Mononuclear cell (primary cell): Measurements from ENCODE around the gene PELI3. TPM values are rescaled to one million over a fixed set of nuclear protein-coding genes. Genes with fewer than 3 reads are reported as not detected.
A peak's percentile ranks its signal among the peaks of the same experiment; 100 is the strongest.
"Not testable (repeated sequence)": the region's sequence is repeated elsewhere in the genome, so short reads cannot be mapped to it uniquely, and the experiment has no call there.

Experiments used
- H3K27me3 ChIP-seq: 2 replicates; pipeline ENCODE4 v1.6.0; 2011; ENCODE audit warnings: low read length, control low read depth; ENCODE audit not compliant: insufficient read depth
- H3K4me1 ChIP-seq: 2 replicates; pipeline ENCODE4 v1.5.1; 2011; ENCODE audit warnings: mild to moderate bottlenecking, low read length, control low read depth; ENCODE audit not compliant: insufficient read depth
- H3K4me3 ChIP-seq: 2 replicates; pipeline ENCODE4 v1.5.1; 2011; ENCODE audit warnings: mild to moderate bottlenecking, low read length, moderate library complexity
- H3K9me3 ChIP-seq: 2 replicates; pipeline ENCODE4 v1.5.1; 2011; ENCODE audit warnings: low read depth, mild to moderate bottlenecking, control low read depth, low read length
- total RNA-seq: library from RNA; depleted of rRNA; stranded (reverse); fragments of >200 nt; gene quantifications from one replicate; pipeline ENCODE4 v1.2.3, GENCODE V29; 2012

PELI3 gene, protein sequence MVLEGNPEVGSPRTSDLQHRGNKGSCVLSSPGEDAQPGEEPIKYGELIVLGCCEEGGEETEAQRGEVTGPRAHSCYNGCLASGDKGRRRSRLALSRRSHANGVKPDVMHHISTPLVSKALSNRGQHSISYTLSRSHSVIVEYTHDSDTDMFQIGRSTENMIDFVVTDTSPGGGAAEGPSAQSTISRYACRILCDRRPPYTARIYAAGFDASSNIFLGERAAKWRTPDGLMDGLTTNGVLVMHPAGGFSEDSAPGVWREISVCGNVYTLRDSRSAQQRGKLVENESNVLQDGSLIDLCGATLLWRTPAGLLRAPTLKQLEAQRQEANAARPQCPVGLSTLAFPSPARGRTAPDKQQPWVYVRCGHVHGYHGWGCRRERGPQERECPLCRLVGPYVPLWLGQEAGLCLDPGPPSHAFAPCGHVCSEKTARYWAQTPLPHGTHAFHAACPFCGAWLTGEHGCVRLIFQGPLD
- 9.8 TPM for total RNA-seq

DNA sequence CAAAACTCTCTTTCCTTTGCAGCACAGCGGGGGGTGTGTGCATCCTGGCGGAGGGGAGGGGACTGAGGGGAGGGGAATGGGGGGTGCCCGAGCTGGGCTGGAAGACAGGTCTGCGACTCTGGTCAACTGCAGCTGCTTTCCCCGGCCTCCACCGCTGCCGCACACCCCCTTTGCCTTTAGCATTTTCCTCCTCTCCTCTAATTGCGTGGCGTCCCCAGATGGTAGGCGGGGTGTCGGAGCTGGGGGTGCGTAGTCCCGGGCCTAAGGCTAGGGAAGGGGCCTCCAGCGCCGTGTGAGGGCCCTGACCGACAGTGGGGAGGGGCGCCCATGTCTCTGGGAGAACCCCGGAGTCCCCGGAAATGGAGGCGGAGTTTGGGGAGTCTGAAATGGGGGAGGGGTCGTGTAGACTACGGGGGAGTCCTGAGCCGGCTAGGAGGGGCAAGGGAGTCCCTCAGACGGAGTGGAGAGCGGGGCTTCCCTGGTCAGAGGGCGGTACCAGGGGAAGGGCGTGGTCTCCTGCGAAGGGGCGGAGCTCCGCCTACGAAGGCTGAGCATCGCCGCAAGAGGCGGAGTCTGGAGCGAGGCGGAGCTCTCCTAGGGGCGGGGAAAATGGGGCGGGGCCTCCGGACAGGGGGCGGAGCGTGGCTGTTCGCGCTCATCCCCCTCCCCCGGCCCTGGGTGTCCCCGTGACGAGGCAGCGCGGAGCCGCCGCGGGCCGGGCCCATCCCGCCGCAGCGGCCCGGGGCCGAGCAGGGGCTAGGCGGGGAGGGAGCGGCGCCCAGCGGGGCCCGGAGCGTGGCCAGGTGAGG is at the start of gene PELI3:
Gene PELI3 (plus strand): TSS at position 681 of the 809 bp plus-strand sequence. CDS start 1,224 bp downstream, outside the sequence.
- Histone ChIP-seq H3K4me3 (peak within 1 kb of the TSS; percentile 52), H3K9me3 (no peaks in the 10 kb centered on the region), H3K27me3 (no peaks in the 10 kb centered on the region), H3K4me1 (peaks cover 32% of the 10 kb centered on the region)

DNA sequence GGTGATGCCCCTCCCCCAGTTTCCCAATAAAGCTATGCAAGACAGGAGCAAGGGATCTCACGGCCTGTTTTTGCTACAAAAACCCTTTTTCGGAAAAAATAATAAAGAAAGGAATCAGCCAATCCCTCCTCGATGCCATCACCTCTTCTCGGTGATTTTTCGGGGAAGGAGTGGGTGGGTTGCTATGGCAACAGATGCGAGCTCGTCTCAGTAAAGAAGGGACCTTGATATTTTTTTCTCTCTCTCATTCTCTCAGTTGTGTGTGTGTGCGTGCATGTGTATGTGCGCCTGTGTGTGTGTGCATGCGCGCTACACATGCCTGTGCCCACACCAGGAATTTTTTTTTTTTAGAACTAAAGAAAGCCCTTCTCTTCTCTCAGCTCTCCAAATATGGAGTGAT is 49.7 kb upstream of the PELI3 start:
- Histone ChIP-seq H3K4me1 (no peaks in the 10 kb centered on the region), H3K9me3 (no peaks in the 10 kb centered on the region), H3K27me3 (peaks cover 37% of the 10 kb centered on the region), H3K4me3 (no peak overlapping the region)

DNA sequence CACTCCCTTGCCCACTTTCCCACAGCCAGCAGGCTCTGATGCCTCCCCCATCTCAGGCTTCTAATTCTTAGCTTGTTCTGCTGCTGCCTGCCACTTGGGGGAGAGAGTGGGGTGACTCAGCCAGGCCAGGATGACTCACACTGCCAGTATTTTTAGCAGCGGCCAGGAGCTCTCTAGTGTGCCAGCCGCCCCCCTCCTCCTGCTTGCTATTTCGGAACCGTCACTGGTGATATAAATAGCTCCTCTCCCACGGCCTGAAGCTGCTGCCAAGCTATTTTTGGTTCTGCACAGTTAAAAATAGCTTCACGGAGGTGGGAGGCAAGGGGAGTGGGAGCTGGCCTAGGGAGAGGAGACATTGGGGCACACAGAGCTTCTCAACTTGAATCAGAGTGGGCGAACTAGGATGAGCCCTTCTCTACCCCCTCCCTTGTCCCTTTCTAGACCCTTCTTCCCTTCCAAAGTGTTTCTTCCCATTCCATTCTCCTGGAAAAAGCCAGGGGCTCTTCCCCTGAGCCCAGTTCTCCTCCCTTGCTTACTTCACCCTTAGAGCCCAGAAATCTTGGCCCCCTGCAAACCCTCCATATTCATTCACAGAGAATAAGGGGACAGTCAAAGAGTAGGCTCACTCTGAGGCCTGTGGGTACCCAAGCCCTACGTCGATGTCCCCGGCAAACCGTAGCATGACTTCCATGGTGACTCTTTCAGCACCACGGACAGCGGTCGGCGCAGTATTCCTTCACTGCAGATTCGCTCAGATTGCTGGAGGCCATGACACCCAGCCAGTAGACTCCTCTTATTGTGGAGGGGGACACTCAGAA is 48.3 kb upstream of the PELI3 start:
- H3K27me3 ChIP-seq: peaks cover 37% of the 10 kb centered on the region

DNA sequence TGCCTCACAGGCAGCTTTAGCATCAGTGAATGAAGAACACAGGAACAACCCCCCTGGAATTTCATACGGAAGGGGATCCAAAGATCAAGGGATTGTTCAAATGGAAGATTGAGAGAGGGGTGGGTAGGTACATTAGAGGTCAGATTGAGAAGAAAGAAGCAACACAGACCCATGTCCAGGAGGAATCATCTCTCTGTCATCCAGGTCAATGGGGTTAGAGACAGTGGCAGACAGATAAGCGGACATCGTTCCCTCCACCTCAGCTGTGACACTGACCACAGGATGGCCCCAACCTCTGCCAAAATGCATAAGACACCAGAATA is 47.8 kb upstream of the PELI3 start:
- Histone ChIP-seq H3K4me3 (no peak overlapping the region), H3K9me3 (no peaks in the 10 kb centered on the region), H3K27me3 (peaks cover 37% of the 10 kb centered on the region), H3K4me1 (no peaks in the 10 kb centered on the region)

More for the DNA sequence above, 48.3 kb upstream of the PELI3 start:
- H3K4me3 ChIP-seq: no peak overlapping the region
- no peaks in the 10 kb centered on the region for H3K4me1 ChIP-seq
- no peaks in the 10 kb centered on the region for H3K9me3 ChIP-seq

DNA sequence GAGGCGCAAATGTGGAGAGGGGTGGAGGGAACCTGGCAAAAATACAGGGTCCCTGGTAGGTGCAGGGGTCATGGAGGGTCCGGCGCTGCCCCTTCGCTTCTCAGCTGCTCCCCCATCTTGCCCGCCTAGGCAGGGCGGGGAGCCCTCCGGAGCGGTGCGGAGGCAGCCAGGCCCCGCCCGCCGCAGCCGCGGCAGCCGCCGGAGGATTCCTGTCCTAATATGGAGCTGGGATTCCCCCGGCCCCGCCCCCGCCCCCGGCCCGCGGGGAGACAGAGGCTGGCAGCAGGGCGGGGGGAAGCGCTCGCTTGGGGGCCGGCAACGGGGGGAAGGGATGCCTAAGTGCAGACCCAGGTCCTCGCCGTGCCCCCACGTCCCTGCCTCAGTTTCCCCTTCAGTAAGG is 46.9 kb upstream of the PELI3 start:
- Histone ChIP-seq H3K9me3 (no peaks in the 10 kb centered on the region), H3K27me3 (peaks cover 36% of the 10 kb centered on the region), H3K4me1 (no peaks in the 10 kb centered on the region), H3K4me3 (no peak overlapping the region)

DNA sequence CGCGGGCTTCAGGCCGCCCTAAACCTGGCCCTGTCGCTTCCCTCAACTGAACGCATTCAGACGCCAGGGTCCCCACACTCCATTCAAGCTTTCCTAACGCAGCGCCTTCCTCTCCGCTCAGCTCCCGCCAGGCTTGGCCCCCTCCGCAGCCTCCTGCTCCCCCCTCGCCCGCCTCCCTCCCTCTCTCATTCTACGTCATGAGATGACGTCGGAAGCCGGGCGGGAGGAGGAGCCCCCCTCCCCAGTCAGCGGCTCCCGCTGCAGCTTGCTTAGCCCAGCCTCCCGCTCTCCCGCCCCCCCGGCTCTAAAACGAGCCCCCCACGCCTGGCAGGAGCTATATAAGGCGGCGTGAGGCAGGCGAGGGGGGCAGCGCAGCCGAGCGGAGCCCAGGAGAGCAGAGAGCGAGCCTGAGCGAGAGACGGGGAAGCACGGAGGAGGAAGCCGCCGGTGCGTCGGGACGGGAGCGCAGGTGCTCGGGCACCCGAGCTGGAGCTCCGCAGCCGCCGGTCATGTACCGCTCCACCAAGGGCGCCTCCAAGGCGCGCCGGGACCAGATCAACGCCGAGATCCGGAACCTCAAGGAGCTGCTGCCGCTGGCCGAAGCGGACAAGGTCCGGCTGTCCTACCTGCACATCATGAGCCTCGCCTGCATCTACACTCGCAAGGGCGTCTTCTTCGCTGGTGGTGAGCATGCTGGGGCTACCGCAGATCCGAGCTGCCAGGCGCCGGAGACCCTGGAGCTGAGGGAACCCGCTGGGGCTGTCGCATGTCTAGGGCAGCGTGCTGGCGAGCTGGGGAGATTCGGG is 45.8 kb upstream of the PELI3 start, which contains the start of gene NPAS4:
Gene NPAS4 (plus strand): TSS at position 365 of the 806 bp plus-strand sequence. CDS start 145 bp downstream, at position 510.
- Histone ChIP-seq H3K4me1 (no peaks in the 10 kb centered on the region), H3K9me3 (no peaks in the 10 kb centered on the region), H3K4me3 (no peak within 1 kb of the TSS), H3K27me3 (peaks cover 30% of the 10 kb centered on the region)

DNA sequence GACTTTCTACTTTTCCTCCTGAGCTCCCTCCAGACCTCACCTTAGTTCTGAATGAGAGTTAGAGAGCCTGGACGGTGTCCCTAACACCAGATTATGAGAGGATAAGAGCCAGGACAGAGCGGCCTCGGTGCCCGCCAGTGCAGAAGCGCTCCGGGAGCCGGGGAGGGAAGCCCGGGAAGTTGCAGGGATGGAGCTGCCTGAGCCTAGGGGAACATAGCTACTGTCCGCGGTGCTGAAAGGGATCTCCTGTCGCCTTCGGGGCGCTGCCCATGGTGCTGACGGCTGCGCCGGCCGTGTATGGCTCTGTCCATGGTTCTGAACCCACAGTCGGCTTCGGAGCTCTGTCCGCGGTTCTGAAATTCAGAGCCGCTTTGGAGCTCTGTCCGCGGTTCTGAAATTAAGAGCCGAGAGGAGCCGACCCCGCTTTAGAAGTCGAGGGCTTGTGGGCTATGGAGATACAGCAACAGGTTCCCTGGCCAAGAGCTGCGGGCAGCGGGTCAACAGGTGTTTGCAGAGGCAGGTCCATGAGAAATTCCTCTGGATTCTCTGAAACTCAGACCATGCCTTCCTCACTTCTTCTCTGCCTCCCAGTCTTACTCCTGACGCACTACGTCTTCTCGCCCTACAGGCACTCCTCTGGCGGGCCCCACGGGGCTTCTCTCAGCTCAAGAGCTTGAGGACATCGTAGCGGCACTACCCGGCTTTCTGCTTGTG is 45.1 kb upstream of the PELI3 start:
- H3K27me3 ChIP-seq: peaks cover 29% of the 10 kb centered on the region
- no peaks in the 10 kb centered on the region for H3K4me1 ChIP-seq
- H3K9me3 ChIP-seq: no peaks in the 10 kb centered on the region
- H3K4me3 ChIP-seq: no peak overlapping the region

DNA sequence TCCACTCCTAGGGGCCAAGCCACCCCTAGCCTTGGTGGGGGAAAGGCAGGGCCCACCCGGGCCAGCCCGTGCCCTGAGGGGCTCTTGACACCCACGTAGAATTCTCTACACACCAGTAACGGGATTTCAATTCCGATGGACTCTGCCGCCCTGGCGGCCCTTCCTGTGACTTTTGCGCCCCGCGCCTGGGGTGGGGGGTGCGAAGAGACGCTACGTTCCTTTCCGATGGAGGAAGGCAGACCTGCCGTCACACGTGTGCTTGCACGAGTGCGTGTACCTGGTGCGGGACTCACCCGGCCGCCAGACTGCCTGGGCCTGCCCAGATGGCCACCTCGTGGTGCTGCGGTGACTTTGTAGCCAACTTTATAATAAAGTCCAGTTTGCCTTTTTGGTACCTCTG is 40.4 kb upstream of the PELI3 start:
- Histone ChIP-seq H3K27me3 (no peaks in the 10 kb centered on the region), H3K9me3 (no peaks in the 10 kb centered on the region), H3K4me1 (no peaks in the 10 kb centered on the region), H3K4me3 (no peak overlapping the region)

DNA sequence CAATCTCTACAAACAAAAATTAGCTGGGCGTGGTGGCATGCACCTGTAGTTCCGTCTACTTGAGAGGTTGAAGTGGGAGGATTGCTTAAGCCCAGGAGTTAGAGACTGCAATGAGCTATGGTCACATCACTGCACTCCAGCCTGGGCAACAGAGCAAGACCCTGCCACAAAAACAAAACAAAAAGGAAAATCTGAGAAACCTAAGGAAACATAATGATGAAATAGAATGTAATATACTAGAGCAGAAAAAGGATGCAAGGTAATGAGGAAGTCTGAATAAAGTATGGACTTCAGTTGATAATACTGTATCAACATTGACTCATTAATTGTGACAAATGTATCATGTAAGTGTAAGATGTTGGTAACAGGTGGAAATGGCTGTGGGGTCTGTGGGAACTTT is 37.8 kb upstream of the PELI3 start:
- H3K27me3 ChIP-seq: no peaks in the 10 kb centered on the region
- no peaks in the 10 kb centered on the region for H3K9me3 ChIP-seq
- no peak overlapping the region for H3K4me3 ChIP-seq
- H3K4me1 ChIP-seq: peaks cover 10% of the 10 kb centered on the region

DNA sequence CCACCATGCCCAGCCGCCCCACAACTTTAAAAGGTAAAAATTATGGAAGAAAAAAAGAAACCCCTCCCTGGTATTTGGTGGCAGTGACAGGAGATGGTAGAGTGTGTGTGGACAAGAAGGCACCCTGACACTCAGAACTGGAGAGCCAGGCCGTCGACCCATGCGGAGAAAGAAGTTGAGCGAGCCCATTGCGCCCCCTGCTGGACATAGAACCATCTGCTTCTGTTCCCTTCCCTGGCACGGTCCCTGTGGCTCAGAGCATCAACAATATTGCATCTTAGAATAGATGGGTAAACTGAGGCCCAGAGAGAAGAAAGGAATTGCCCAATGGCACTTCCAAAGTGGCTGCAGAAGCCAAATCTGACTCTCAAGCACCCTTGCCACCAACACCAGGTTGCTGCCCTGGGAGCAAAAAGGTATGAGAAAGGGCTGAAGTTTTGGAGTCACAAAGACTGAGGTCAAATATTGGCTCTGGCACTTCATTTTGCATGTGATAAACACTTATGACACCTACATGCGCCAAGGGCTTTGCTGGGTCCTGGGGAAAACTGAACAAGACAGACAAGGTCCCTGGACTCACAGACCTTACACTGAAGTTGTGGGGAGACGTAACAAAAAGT is 36.6 kb upstream of the PELI3 start:
- Histone ChIP-seq H3K4me1 (peaks cover 10% of the 10 kb centered on the region), H3K27me3 (no peaks in the 10 kb centered on the region), H3K9me3 (no peaks in the 10 kb centered on the region), H3K4me3 (no peak overlapping the region)

DNA sequence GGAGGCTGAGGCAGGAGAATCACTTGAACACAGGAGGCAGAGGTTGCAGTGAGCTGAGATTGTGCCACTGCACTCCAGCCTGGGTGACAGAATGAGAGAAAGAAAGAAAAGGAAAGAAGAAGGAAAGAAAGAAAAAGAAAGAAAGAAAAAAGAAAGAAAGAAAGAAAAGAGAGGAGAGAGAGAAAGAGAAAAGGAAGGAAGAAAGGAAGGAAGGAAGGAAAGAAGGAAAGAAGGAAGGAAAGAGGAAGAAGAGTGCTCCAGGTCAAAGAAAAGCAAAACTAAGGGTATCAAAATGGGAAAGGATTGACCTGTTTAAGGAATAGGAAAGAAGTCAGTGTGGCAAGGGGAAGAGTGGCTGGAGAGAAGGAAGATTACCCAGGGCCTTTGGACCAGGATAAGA is 35.4 kb upstream of the PELI3 start:
- H3K4me1 ChIP-seq, H3K9me3 ChIP-seq, H3K4me3 ChIP-seq, H3K27me3 ChIP-seq: not testable (repeated sequence)

DNA sequence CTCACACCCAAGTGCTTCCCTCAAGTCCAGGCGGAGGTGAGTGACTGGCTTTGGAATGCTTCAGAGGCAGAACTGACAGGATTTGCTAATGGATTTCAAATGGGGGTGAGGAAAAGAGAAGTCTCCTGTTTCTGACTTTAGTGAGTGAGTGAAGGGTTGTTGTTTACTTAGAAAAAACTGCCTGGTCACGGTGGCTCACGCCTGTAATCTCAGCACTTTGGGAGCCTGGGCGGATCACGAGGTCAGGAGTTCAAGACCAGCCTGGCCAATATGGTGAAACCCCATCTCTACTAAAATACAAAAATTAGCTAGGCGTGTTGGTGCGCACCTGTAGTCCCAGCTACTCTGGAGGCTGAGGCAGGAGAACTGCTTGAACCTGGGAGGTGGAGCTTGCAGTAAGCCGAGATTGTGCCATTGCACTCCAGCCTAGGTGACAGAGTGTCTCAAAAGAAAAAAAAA is 34.8 kb upstream of the PELI3 start:
- not testable (repeated sequence) for H3K9me3 ChIP-seq, H3K4me3 ChIP-seq, H3K27me3 ChIP-seq, H3K4me1 ChIP-seq

DNA sequence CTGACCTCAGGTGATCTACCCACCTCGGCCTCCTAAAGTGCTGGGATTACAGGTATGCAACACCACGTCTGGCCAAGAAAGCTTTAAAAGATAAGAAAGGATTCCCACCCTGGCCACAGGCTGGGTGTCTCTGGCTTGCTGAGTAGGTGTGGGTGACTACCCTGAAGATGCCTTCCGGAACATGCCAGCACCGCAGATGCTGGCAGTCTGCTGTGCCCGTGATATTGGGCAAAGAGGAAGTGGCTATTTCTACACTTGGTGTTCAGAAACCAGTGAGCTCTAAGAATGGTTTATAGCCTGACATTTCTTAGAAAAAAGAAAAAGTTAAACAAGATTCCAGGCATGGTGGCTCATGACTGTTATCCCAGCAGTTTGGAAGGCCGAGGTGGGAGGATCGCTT is 34.1 kb upstream of the PELI3 start:
- peaks cover 10% of the 10 kb centered on the region for H3K4me1 ChIP-seq
- no peaks in the 10 kb centered on the region for H3K27me3 ChIP-seq
- no peak overlapping the region for H3K4me3 ChIP-seq
- H3K9me3 ChIP-seq: no peaks in the 10 kb centered on the region
